HG03108 (cell line): ENCODE results near the gene SORL1.

ENCODE experiments used
- ATAC-seq: cut with Tn5 transposase; IDR thresholded peaks from one replicate; pipeline ENCODE4 v1.9.1; 2021; ENCODE audit warnings: moderate library complexity; ENCODE audit not compliant: unreplicated experiment

The SORL1 gene

DNA sequence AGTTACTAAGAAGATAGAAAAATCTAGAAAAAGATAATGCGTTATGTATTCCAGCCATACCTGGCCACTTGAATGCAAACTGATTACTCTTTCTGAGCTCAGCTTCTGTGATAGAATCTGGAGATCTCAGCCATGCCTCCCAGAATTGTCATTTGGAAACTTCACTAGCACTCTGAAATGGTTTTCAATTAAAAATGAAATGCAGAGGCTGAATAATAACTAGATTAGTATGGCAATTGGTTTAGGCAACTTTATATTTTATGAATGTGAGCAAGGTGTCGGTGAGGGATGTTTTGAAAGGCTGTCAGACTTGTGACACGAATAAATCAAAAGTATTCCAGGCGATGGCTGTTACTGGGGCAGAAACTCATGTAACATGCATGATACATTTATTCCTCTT lies 129.5 kb downstream of the SORL1 start:
- ATAC-seq: no peak

DNA sequence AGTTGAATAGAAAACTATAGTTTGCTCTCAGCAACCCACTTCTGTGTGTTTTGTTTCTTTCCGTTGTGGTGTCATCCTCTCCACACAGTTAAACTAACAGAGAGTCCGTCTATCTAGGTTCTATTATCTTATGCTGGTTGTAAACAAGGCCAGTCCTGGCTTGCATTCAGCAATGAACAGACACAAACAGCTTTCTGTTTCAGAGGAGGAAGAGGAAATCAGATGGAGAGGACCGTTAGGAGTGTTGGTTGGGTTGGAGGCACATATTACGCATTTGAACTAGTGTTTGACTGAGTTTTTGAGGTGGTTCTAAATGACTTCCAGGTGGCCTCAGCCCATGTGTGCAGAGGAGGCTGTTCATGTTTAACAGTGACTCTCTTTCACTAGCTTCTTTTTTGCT lies 130.2 kb downstream of the SORL1 start:
- ATAC-seq: no peak

DNA sequence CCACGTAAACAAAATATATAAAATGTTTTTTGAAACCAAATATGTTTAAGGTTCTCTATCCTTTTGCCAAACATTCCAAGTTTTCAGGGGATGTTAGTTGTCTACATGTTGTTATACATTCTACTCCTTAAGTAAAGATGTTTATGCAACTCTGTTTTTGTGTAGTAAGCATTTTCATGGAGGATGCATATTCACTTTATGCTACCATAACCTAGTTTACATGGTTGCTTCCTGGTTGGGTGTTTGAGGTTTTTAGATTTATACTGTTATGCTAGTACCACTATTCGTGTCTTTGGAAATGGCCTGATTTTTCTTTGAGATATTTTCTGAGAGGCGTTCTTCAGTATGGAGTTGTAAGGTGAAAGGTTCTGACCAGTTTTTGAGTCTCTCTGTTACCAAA lies 131.7 kb downstream of the SORL1 start:
- ATAC-seq: no peak

DNA sequence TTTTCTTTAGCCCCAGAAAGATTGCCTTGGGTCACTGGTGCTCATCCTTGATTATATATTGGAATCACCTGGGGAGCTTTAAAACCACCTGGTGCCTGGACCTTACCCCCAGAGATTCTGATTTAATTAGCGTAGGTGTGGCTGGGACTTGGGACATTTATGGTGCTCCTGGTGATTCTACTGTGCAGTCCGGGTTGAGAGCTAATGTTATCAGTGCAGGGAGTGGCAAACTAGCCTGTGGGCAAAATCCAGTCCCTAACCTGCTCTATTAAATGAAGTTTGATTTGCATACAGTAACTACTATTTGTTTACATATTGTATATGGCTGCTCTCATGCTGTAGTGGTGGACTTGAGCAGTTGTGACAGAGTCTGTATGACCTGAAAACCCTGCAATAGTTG lies 134.6 kb downstream of the SORL1 start:
- no peak for ATAC-seq

DNA sequence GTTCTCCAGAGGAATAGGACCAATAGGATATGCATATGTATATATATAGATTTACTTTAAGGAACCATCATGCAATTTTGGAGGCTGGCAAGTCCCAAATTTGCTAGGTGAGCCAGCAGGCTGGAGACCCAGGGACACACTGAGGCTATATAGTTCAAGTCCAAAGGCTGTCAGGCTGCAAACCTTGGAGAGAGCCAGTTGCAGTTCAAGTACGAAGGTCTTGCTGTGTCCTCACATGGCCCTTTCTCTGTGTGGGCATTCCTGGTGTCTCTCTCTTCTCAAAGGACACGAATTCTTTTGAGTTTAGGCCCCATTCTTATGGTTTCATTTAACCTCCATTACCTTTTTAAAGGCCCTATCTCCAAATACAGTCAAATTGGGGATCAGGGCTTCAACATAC lies 135.1 kb downstream of the SORL1 start:
- ATAC-seq: no peak

DNA sequence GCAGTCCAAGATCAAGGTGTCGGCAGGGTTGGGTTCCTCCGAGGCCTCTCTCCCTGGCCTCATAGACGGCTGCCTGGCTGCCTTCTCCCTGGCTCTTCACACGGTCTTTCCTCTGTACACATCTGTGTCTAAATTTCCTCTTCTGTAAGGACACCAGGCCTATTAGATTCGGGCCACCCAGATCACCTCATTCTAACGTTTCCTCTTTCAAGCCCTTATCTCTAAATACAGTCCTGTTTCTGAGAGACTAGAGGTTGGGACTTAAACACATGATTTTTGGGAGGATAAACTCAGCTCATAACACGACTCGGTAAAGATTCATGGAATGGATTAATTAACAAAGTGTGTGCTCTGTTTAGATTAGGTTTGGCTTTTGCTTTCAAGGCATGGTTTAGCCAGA lies 136.6 kb downstream of the SORL1 start:
- ATAC-seq: no peak

DNA sequence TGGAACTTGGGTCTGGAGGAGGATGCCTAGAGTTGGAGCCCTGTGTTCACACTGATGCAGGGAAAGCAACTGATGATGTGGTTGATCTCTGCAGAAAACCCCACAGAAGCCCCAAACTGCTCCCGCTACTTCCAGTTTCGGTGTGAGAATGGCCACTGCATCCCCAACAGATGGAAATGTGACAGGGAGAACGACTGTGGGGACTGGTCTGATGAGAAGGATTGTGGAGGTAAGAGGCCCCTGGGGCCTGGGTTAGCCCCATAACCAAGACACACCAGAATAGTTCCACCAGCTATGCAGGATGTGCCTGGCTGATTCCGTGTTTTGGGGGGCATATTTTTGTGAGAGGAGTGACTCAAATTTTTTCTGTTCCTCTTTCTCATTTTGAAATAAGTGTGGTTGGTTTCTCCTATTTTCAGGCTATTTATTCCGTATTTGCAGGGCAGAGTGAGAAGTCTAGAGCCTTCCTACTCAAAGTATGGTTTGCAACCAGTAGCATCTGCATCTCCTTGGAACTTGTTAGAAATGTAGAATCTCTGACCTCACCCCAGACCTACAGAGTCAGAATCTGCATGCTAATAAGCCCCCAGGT lies 137.9 kb downstream of the SORL1 start:
- ATAC-seq: peak; percentile 72

DNA sequence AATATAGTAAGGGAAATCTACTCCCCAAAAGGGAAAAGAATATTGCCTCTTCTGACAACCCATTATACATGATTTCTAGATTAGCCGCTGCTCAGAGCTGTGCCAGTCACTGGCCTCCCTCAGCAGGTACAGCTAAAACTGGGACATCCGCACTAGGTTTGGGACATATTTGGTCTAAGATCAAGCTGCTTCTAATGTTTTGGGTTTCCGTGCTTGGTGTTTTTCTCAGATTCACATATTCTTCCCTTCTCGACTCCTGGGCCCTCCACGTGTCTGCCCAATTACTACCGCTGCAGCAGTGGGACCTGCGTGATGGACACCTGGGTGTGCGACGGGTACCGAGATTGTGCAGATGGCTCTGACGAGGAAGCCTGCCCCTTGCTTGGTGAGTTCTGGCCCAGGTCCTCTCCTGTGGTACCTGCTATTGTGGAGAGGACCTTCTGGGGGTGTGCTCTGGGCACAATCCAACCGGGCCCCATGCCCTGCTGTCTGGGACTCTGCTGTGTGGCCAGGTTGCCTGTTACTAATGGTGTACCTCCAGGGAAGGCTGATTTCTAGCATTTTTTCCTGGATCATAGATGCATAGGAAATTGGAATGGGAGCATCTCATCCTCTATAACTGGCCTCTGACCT lies 138.8 kb downstream of the SORL1 start:
- no peak for ATAC-seq

DNA sequence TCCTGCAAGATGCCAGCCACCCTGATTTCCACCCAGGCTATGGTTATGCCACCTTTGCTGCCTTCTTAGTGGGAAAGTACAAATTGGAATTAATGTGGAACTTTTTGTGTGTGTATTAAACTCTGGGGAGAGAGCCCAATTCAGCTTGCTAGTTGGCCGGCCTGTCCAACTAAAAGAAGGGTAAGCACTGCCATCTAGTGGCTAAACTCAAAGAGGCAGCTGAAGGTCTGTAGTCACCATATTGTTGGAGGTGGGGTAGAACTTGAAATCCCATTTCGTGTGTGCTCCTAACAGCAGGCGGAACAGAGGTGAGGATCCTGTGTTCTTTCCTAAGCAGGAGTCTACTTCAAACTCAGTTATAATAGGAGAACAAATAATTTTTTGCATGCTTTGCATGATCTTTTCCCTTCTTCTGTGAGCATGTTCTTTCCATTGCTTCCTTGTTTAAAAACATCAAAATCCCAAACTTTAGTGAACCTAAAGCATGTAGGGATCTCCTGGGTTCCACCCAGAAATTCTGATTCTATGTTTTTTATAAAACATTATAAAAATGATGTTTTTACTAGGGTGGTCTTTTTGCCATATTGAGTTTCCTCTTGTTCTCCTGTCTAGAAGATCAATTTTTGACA lies 139.4 kb downstream of the SORL1 start:
- ATAC-seq: no peak

DNA sequence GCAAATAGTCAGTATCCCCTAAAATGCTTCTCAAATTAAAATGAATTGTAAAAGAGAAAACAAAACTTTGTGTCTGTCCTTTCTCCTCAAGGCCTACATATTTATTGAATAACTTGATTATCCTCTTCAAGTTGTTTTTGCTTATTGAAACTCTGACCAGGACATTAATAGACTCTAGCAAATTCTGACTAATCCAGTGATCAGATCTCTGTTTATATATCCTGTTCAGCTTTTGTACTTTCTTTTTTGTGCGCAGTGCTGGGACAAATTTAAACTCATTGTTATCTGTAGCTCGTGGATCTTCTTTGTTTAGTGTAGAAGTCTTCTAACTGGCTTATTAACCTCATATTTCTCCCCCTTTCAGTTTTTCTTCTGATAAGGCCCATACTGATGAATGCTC lies 140.6 kb downstream of the SORL1 start:
- ATAC-seq: no peak

DNA sequence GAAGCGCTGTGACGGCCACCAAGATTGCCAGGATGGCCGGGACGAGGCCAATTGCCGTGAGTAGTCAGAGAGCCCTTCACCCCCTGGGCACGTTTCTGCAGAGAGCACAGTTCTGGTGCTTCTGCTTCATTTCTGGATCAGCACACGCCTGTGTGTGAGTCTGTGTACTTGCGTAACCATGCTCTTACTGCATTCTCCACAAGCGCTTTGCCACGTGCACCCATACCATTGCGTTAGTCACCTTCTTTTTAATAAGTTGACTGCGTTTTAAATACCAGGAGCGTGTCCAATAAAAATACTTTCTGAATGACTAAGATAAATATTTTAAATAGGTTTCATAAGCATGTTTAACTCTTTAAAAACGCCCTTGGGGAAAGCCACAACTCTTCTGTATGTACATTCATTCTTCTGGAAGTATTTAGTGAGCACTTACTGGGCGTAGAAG lies 143.6 kb downstream of the SORL1 start:
- ATAC-seq: no peak

DNA sequence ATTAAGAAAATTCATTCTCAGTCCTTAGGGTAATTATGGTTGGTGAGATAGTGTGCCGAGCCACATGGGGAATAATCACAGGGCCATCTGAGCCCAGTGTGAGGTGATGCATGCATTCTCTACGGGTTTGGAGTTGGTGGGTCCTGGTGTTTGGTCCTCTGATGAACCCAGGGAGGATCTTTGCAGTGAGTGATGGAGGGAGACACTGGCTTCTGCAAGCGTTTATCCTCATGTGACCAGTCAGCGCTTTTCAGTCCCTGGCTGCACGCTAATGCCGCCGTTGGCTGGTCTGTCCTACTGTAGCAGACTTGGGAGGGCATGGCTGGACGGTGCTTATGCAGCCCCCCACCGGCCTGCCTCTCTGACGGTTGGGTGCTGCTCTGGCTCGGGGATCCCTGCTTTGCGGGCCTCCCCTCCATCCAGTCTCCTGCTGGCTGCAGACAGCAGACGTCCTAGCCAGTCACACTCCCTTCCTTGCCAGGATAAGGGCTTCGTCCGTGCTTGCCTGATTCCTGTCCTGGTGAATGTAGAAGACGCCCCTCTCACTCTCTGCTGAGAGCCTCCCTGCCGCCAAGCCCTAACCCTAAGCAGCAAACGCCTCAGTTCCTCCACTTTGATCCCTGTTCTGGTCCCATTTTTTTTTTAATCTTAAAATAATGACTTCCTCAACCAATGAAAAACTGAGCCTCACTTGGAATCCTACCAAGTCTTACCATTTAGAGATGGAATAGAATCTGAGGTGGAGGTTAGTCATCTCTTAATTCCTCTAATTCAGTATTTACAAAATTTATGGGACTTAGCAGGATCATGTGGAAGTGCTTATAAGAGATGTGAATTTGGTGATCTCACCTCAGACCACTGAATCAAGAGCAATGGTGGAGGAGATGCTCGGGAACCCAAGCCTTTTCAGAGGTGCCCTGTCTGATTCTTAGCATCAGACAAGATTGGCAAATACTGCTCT lies 144.4 kb downstream of the SORL1 start:
- no peak for ATAC-seq

DNA sequence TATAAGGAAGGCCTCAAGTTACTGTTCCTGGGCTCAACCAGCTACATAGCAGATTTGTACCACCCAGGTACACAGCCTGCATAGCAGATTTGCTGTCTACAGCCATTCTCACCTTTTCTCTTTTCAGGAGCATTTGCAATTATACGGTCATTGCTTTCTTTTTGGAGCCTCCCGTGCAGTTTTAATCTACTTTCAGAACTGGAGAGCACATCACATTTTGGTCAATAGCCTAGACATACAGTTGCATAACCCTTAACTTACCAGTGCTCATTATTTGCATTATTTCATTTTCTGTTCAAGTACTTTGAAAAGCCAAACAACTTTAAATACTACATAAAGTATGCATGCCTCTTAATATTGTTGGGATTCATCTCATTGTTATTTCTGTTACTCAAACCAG lies 151.2 kb downstream of the SORL1 start:
- no peak for ATAC-seq

DNA sequence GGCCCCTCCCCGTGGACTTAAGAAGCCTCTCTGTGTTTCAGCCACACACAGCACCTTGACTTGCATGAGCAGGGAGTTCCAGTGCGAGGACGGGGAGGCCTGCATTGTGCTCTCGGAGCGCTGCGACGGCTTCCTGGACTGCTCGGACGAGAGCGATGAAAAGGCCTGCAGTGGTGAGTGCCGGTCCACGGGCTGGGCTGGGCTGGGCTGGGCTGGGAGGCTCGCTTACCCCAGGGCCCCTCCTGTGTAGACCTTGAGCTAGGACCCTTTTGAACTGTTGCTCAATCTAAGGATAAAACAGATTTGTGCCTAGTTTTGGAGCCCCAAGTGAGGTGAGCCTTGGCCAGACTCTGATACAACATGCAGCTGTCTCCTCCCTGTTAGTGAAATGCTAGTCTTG lies 152.0 kb downstream of the SORL1 start:
- ATAC-seq: no peak

DNA sequence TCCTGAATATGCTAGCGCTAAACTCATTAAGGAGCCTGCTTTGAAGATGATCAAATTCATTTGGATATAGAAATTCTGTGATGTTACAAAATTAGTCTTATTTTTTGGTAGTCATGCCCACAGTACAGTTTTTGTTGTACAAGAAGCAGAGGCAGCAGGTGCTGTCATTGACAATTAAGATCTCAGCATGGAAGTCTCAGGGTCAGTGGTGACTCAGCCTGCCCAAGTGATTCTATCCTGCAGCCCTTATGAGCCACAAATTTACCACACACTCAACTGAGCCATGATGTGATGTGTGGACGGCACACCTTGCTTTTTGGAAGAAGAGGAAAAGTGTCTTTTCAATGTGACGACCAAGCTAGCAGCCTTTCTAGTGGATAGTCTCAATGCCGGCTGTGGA lies 154.2 kb downstream of the SORL1 start:
- no peak for ATAC-seq

DNA sequence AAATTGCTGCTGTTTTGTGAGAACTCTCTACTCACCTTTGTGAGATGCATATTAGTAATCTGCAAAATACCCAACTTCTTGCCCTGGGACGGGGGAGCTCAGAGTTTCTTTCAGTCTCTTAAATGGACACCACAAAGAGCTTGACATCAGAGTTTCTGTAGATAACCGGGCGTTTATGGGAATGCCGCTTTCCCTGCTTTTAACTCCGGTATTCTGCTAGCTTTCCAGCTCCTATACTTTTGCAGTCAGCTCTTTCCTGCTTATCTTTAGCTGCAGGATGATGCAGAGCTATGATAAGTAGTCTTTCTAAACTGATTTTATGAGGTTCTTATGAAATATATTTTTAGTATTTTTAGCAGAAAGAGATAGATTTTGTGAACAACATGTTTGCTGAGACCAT lies 155.2 kb downstream of the SORL1 start:
- no peak for ATAC-seq

DNA sequence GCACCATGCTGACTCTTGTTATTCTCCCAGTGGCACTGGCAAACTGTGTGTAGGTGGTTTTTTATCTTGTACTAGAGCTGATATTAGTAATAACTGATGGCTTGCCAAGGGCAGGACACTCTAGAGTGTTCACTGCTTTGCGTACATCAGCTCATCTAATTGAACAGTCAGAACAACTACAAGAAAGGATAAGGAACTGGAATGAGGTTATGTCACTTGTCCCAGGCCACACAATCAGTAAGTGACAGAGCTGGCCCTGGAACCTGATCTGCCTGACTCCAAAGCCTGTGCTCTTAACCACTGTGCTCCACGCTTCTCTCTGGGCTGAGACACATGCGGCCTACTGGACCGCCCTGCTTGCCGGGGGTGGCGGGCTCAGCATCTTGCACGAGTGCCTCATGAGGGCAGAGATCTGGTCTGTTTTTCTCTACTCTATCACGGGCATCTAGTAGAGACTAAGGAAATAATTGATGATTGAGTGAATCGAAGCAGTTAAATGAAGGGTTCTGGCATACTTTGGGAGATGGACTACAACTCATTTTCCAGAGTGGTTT lies 156.5 kb downstream of the SORL1 start:
- ATAC-seq: no peak

DNA sequence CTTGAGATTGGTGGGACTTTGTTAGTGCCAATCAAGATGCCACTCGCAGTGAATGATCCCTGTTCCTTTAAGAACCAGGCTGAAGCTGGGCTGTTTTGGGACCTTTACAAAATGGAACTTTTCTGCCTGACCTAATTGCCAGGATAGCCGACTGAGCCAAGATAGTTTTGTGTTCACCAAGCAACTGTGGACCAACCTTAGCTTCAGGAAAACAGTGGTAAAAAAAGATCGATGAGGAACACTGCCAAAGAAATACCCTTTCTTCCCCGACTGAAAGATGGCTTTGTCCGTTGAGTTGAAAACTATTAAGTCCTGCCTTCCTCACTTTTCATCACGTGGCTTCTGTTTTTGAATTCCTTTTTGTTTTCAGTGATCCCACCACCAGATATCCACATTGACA lies 158.6 kb downstream of the SORL1 start:
- no peak for ATAC-seq

DNA sequence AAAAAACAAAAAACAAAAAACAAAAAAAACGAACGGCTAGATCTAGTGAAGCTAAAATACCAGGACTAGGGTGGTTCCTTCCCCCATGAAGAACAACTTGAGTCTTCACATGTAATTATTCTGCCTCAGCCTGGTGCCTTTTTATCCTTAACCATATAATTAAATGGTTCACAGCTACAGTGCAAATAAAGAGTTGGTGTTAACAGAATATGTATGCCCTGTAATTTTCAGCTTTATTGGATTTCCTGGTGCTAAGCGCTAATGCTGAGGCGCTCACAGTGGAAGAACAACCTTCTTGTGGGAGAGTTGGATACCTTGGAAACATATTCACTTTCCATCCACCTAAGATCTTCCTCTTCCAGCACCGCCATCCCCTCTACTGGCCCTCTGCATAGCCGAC lies 159.1 kb downstream of the SORL1 start:
- ATAC-seq: no peak

DNA sequence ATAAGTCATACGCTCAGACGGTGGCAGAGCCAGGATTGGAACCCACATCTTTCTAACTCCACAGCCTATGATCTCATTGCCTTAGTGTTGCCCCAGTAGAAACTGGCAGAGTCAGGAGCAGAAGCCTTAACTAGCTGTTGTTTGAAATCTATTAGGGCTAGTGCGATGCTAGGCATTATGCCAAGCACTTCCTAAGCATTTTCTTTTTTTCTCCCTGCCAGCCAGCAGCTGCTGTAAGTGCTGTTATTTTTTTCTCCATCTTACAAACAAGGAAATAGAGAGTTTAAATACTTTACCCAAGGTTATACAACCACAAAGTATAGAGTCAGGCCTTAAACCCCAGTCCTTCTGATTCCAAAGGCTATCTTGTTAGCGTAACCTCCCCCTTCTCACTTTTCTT lies 161.6 kb downstream of the SORL1 start:
- no peak for ATAC-seq

DNA sequence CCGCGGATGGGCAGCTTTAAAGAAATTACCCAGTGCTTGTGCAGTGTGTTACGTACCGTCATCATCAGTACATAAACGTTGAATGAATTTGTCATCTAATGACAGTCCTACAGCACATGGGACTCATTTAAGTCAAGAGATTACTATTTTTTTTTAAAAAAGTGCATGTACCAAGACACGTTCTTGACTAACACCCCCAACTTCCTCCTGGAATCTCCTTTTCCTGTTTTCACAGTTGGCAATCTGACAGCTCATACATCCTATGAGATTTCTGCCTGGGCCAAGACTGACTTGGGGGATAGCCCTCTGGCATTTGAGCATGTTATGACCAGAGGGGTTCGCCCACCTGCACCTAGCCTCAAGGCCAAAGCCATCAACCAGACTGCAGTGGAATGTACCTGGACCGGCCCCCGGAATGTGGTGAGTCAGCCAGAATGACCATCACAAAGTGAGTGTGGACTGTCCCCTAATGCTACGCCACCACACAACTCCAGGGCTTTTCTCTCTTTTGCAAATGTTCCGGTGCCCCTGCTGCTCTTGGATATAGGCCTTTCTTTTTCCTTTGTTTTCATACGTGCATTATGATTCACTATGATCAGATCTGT lies 162.6 kb downstream of the SORL1 start:
- ATAC-seq: no peak
